OCI-M2 (cell line): ENCODE measurements around the gene CENPA.
"Not testable (repeated sequence)": the region's sequence is repeated elsewhere in the genome, so short reads cannot be mapped to it uniquely, and the experiment has no call there.

ENCODE experiments used
- DNase-seq: peaks from one replicate; lab custom pipeline; 2025; ENCODE audit not compliant: unreplicated experiment; lab: John Stamatoyannopoulos, UW

The CENPA gene

GRCh38 chr2:26785431-26786206 is at the start of gene CENPA:
TSS of gene CENPA (plus strand) at chr2:26786056. CDS start at chr2:26786197, 141 bp downstream.
- peak; percentile 98 for DNase-seq

- no peak for DNase-seq
Measured at GRCh38 chr2:26737221-26737620, 48.6 kb upstream of the CENPA start.

GRCh38 chr2:26738481-26738880 is 47.4 kb upstream of the CENPA start:
- no peak for DNase-seq

- DNase-seq = no peak
Measured at GRCh38 chr2:26739514-26739913, 46.3 kb upstream of the CENPA start.

GRCh38 chr2:26740346-26740745 is 45.5 kb upstream of the CENPA start:
- no peak for DNase-seq

GRCh38 chr2:26740890-26741302 is 45.0 kb upstream of the CENPA start:
- DNase-seq = no peak

GRCh38 chr2:26742048-26742770 is 43.6 kb upstream of the CENPA start:
- DNase-seq = no peak

- no peak for DNase-seq
Measured at GRCh38 chr2:26743852-26744251, 42.0 kb upstream of the CENPA start.

GRCh38 chr2:26744953-26745352 is 40.9 kb upstream of the CENPA start:
- no peak for DNase-seq

- peak; percentile 64 for DNase-seq
Measured at GRCh38 chr2:26745609-26746327, 40.1 kb upstream of the CENPA start.

GRCh38 chr2:26746934-26747333 is 38.9 kb upstream of the CENPA start:
- DNase-seq = no peak

- DNase-seq = not testable (repeated sequence)
Measured at GRCh38 chr2:26749787-26750420, 36.0 kb upstream of the CENPA start.

GRCh38 chr2:26750467-26750866 is 35.4 kb upstream of the CENPA start:
- not testable (repeated sequence) for DNase-seq

- no peak for DNase-seq
Measured at GRCh38 chr2:26752656-26753055, 33.2 kb upstream of the CENPA start.

- no peak for DNase-seq
Measured at GRCh38 chr2:26754539-26754938, 31.3 kb upstream of the CENPA start.

GRCh38 chr2:26754972-26755670 is 30.7 kb upstream of the CENPA start:
- DNase-seq = no peak

- no peak for DNase-seq
Measured at GRCh38 chr2:26756337-26756736, 29.5 kb upstream of the CENPA start.

GRCh38 chr2:26757873-26758789 is 27.7 kb upstream of the CENPA start:
- no peak for DNase-seq

- no peak for DNase-seq
Measured at GRCh38 chr2:26758790-26759321, 27.0 kb upstream of the CENPA start.
